ENCODE data around the gene HCN4.

DNA sequence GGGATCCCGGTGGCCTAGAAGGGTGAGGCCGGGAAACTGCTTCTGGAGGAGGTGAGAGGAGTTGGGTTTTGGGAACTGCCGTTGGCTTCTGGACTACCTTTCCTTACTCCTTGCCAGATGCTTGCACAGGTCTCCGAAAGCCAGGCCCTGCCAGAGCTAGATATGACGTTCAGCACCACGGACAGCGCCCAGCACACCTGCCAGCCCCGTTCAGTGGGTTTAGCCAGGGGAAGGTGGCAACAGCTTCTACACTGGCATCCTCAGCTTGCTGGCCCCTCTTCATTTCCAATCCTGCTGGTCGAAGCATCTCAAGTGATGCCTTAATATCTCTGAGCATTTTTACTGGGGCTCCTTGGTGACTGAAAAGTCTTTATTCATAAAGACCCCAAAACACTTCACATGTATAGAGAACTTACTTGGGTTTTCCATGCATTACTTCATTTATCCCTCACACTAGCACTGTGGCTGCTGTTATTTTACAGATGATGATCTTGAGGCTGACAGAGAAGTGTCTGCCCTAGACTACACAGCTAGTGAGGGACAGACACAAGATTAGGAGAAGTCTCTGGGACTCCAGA is 21.9 kb downstream of the HCN4 start:
- TF ChIP-seq EZH2 (IDR thresholded peaks at IDR 0.05; ENCODE audit: low read depth, low read length, severe bottlenecking): no peak
- TF ChIP-seq MAFK (IDR thresholded peaks at IDR 0.05; ENCODE audit: low read depth, low read length): no peak
- TF ChIP-seq CTCF (IDR thresholded peaks at IDR 0.05; ENCODE audit: control extremely low read depth in 1 of 3, insufficient read depth in 1 of 3, low read depth in 1 of 3, low read length in 3 of 3): no peak
- peak in 1 of 2 experiments; percentile 26; a peak in 1 of 4 replicates for TF ChIP-seq RAD21 (IDR thresholded peaks at IDR 0.05 in 1 of 2, conservative IDR thresholded peaks at IDR 0.05 in 1 of 2; ENCODE audit: low read depth in 2 of 2, low read length in 2 of 2)
- peak; percentile 41 to 67; a peak in 1 of 4 replicates for TF ChIP-seq HDAC2 (IDR thresholded peaks at IDR 0.05; ENCODE audit: borderline replicate concordance in 1 of 2, low read depth in 2 of 2, low read length in 2 of 2)
- TF ChIP-seq TAF1 (IDR thresholded peaks at IDR 0.05; ENCODE audit: low read depth, low read length): no peak
- no peak for TF ChIP-seq SRF (IDR thresholded peaks at IDR 0.05; ENCODE audit: low read depth, low read length)
- TF ChIP-seq YY1 (IDR thresholded peaks at IDR 0.05; ENCODE audit: low read depth, low read length): no peak; the same call in 1 of the 2 replicates
- no peak for TF ChIP-seq POLR2AphosphoS5 (IDR thresholded peaks at IDR 0.05; ENCODE audit: low read depth, low read length)
- no peak for TF ChIP-seq NRF1 (IDR thresholded peaks at IDR 0.05; ENCODE audit: low read depth, low read length)
- peak; percentile 83; the same call in 1 of the 2 replicates for TF ChIP-seq TCF12 (IDR thresholded peaks at IDR 0.05; ENCODE audit: low read depth, low read length)
- no peak for TF ChIP-seq KDM1A (IDR thresholded peaks at IDR 0.05; ENCODE audit: borderline replicate concordance, low read length)
